A549 (cell line): ENCODE measurements around the gene ADGRL3. TPM values are rescaled to one million over a fixed set of nuclear protein-coding genes. Genes with fewer than 3 reads are reported as not detected.

ENCODE experiments used
- ATAC-seq, 2 experiments: fragments of 200-7000 bp in 1 of 2; fragments of >200 bp in 1 of 2; cut with Nextera tagmentation in 1 of 2; cut with Tn5 transposase in 1 of 2; 3 replicates each; pipeline versions ENCODE4 v1.8.0 to v1.9.1; 2018 to 2020; ENCODE audit warnings: mild to moderate bottlenecking in 1 of 2, moderate library complexity in 1 of 2
- CTCF ChIA-PET: fragments of 300-600 bp; sonication (Branson Sonifier 250); formaldehyde crosslinking; extraction: SDS; loops from one replicate; lab custom pipeline; 2021; ENCODE audit warnings: antibody characterized with exemption, inconsistent platforms; lab: Yijun Ruan, JAX
- POLR2A ChIA-PET: fragments of 350-600 bp; formaldehyde crosslinking; extraction: SDS; loops from one replicate; lab custom pipeline; 2021; ENCODE audit warnings: antibody characterized with exemption, inconsistent platforms; lab: Yijun Ruan, JAX
- DNase-seq, 2 experiments: peaks; one replicate each; pipeline versions ENCODE4 v3.0.0 to v3.0.0-alpha.2; 2011 to 2016; ENCODE audit warnings: low read depth in 1 of 2, low spot score in 1 of 2
- FAIRE-seq: peaks from 2 replicates; lab custom pipeline; 2011; peaks lifted over from hg19 to GRCh38; lab: Jason Lieb, UNC
- H3K27ac ChIP-seq, 2 experiments: fragments of >200 bp; sonication (Bioruptor Twin); formaldehyde crosslinking; 3 replicates each; pipeline ENCODE4 v1.5.1; 2016 to 2017
- H3K4me1 ChIP-seq: fragments of >200 bp; sonication (Bioruptor Twin); formaldehyde crosslinking; 3 replicates; pipeline ENCODE4 v1.6.1; 2016
- H3K4me2 ChIP-seq: fragments of >200 bp; sonication (Bioruptor Twin); formaldehyde crosslinking; 3 replicates; pipeline ENCODE4 v1.6.1; 2016
- H3K4me3 ChIP-seq: fragments of >200 bp; sonication (Bioruptor Twin); formaldehyde crosslinking; 3 replicates; pipeline ENCODE4 v1.5.1; 2016
- H3K9me3 ChIP-seq: fragments of >200 bp; sonication (Bioruptor Twin); formaldehyde crosslinking; 3 replicates; pipeline ENCODE4 v1.6.1; 2016
- BHLHE40 ChIP-seq: IDR thresholded peaks from 2 replicates; pipeline ENCODE4 v1.6.1; 2012; ENCODE audit warnings: low read depth, low read length, inconsistent platforms
- CBX2 ChIP-seq: fragments of 200-600 bp; sonication (generic); IDR thresholded peaks from 2 replicates; pipeline ENCODE4 v1.6.1; 2016; ENCODE audit warnings: low read depth, mild to moderate bottlenecking, borderline replicate concordance
- CHD2 ChIP-seq: fragments of 150-350 bp; IDR thresholded peaks from 2 replicates; pipeline ENCODE4 v1.6.1; 2014; ENCODE audit warnings: low read length; ENCODE audit not compliant: partially characterized antibody
- E2F6 ChIP-seq: IDR thresholded peaks from 2 replicates; pipeline ENCODE4 v1.6.1; 2012; ENCODE audit warnings: low read depth, borderline replicate concordance
- EHMT2 ChIP-seq: fragments of 200-600 bp; sonication (generic); IDR thresholded peaks from 2 replicates; pipeline ENCODE4 v1.6.1; 2016; ENCODE audit warnings: antibody characterized with exemption, low read depth, mild to moderate bottlenecking, moderate library complexity
- FOSL2 ChIP-seq, 2 experiments: fragments of 450-650 bp in 1 of 2; fragments of >200 bp in 1 of 2; sonication (Bioruptor Twin) in 1 of 2; formaldehyde crosslinking; IDR thresholded peaks; 2 replicates each; pipeline versions ENCODE4 v1.5.0 to v1.6.1; 2016 to 2020; ENCODE audit warnings: mild to moderate bottlenecking in 1 of 2, moderate library complexity in 1 of 2
- GATA3 ChIP-seq: IDR thresholded peaks from 2 replicates; pipeline ENCODE4 v1.6.1; 2012; ENCODE audit warnings: borderline replicate concordance
- HES2 ChIP-seq: fragments of >200 bp; sonication (Bioruptor Twin); formaldehyde crosslinking; IDR thresholded peaks from 2 replicates; pipeline ENCODE4 v1.6.1; 2016
- HOXB5 ChIP-seq: fragments of 250-450 bp; sonication (Bioruptor Pico); IDR thresholded peaks from 2 replicates; pipeline ENCODE4 v1.5.0; 2020; ENCODE audit warnings: mild to moderate bottlenecking, moderate library complexity
- KDM1A ChIP-seq: fragments of 200-600 bp; sonication (generic); IDR thresholded peaks from 2 replicates; pipeline ENCODE4 v1.6.1; 2016; ENCODE audit warnings: low read depth, mild to moderate bottlenecking
- NR3C1 ChIP-seq: fragments of >200 bp; sonication (Bioruptor Twin); formaldehyde crosslinking; IDR thresholded peaks from 3 replicates; pipeline ENCODE4 v1.6.1; 2017
- POLR2A ChIP-seq: IDR thresholded peaks from 2 replicates; pipeline ENCODE4 v1.6.1; 2012; ENCODE audit warnings: mild to moderate bottlenecking, low read length
- POLR2AphosphoS2 ChIP-seq: conservative IDR thresholded peaks from 2 replicates; pipeline ENCODE4 v1.6.1; 2012; ENCODE audit warnings: low read length, improper control_type of control experiment, inconsistent platforms
- RAD21 ChIP-seq, 2 experiments: fragments of >200 bp in 1 of 2; sonication (Bioruptor Twin) in 1 of 2; formaldehyde crosslinking in 1 of 2; IDR thresholded peaks in 1 of 2; conservative IDR thresholded peaks in 1 of 2; 2 replicates in 1 of 2; 3 replicates in 1 of 2; pipeline ENCODE4 v1.6.1; 2012 to 2018; ENCODE audit warnings: inconsistent platforms in 1 of 2
- SMC3 ChIP-seq: fragments of >200 bp; sonication (Bioruptor Twin); formaldehyde crosslinking; IDR thresholded peaks from 3 replicates; pipeline ENCODE4 v1.6.1; 2018; ENCODE audit warnings: inconsistent platforms
- TFCP2L1 ChIP-seq: fragments of 250-450 bp; sonication (Bioruptor Pico); IDR thresholded peaks from 2 replicates; pipeline ENCODE4 v1.5.0; 2021; ENCODE audit warnings: mild to moderate bottlenecking
- USF2 ChIP-seq: fragments of 450-650 bp; IDR thresholded peaks from 2 replicates; pipeline ENCODE4 v1.6.1; 2014; ENCODE audit warnings: antibody characterized with exemption
- ZFP36 ChIP-seq: fragments of 450-650 bp; IDR thresholded peaks from 2 replicates; pipeline ENCODE4 v1.6.1; 2014; ENCODE audit warnings: borderline replicate concordance; ENCODE audit not compliant: partially characterized antibody
- ZNF302 ChIP-seq: fragments of 250-450 bp; sonication (Bioruptor Pico); IDR thresholded peaks from 2 replicates; pipeline ENCODE4 v1.9.0; 2021; ENCODE audit warnings: inconsistent platforms, mild to moderate bottlenecking, moderate library complexity
- WGBS: methylation state at CpG from one replicate; pipeline ENCODE4 v1.1.6; 2017; ENCODE audit errors: missing lambda C conversion rate; 5-methylcytosine and 5-hydroxymethylcytosine counted together
- polyA plus RNA-seq, 4 experiments: library from polyadenylated mRNA; depleted of rRNA in 3 of 4; stranded (reverse); fragments of >200 nt; fragmentation: RNase III in 1 of 4; extraction: RNeasy Plus Mini Kit Qiagen cat#74134 plus additional on column Dnase treatment in 1 of 4; gene quantifications; 2 replicates in 3 of 4; 3 replicates in 1 of 4; pipeline ENCODE4 v1.2.3, GENCODE V29; 2011 to 2017

The ADGRL3 gene
- polyA plus RNA-seq, 2 of the 4 experiments (the other 2 are of a cell fraction): 0.05 to 0.12 TPM

GRCh38 chr4:61541459-61541858 is 341.3 kb downstream of the ADGRL3 start:
- DNase-seq: no peak
- POLR2A ChIA-PET: no interaction called here

GRCh38 chr4:61543976-61544375 is 343.9 kb downstream of the ADGRL3 start:
- ChIA-PET POLR2A (no interaction called here), CTCF (no interaction called here)
- no peak for ATAC-seq

More at GRCh38 chr4:61541459-61541858, 341.3 kb downstream of the ADGRL3 start:
- no peak overlapping the region for H3K4me3 ChIP-seq
- no peak for ATAC-seq
- no peak overlapping the region for H3K4me2 ChIP-seq
- H3K9me3 ChIP-seq: no peaks in the 10 kb centered on the region
- 46% methylated on average over 2 of the region's 2 CpGs for WGBS
- no peaks in the 10 kb centered on the region for H3K4me1 ChIP-seq
- no peak overlapping the region for H3K27ac ChIP-seq
- no peak for FAIRE-seq
- CTCF ChIA-PET: no interaction called here
- TF ChIP-seq KDM1A: no peak
- TF ChIP-seq, all 56 proteins: peak for 0

GRCh38 chr4:61545902-61546480 is 345.9 kb downstream of the ADGRL3 start:
- Histone ChIP-seq H3K4me2 (no peak overlapping the region), H3K4me1 (no peaks in the 10 kb centered on the region), H3K4me3 (no peak overlapping the region), H3K27ac (no peak overlapping the region), H3K9me3 (no peaks in the 10 kb centered on the region)
- WGBS: 71% methylated on average over 3 of the region's 3 CpGs
- DNase-seq: no peak
- ATAC-seq: no peak
- CTCF ChIA-PET: no interaction called here
- TF ChIP-seq E2F6: no peak
- TF ChIP-seq EHMT2: no peak
- TF ChIP-seq RAD21 (conservative IDR thresholded peaks at IDR 0.05 in 1 of 2, IDR thresholded peaks at IDR 0.05 in 1 of 2): no peak
- TF ChIP-seq HOXB5 (CRISPR knock-in tag): no peak
- no peak for TF ChIP-seq KDM1A
- no peak for TF ChIP-seq POLR2AphosphoS2
- no peak for TF ChIP-seq FOSL2 (IDR thresholded peaks at IDR 0.05)
- no peak for TF ChIP-seq FOSL2 (CRISPR knock-in tag; IDR thresholded peaks at IDR 0.05)
- TF ChIP-seq ZNF302 (CRISPR knock-in tag): no peak
- no peak for TF ChIP-seq HES2
- no peak for TF ChIP-seq ZFP36
- TF ChIP-seq TFCP2L1 (CRISPR knock-in tag): no peak
- no peak for TF ChIP-seq CHD2
- TF ChIP-seq GATA3: no peak
- FAIRE-seq: no peak
- POLR2A ChIA-PET: no interaction called here

More at GRCh38 chr4:61543976-61544375, 343.9 kb downstream of the ADGRL3 start:
- Histone ChIP-seq H3K4me2 (no peak overlapping the region), H3K4me3 (no peak overlapping the region), H3K27ac (no peak overlapping the region), H3K9me3 (no peaks in the 10 kb centered on the region), H3K4me1 (no peaks in the 10 kb centered on the region)
- 33% methylated on average over 3 of the region's 3 CpGs for WGBS
- DNase-seq: no peak
- TF ChIP-seq CBX2 (no peak), EHMT2 (no peak), NR3C1 (no peak), USF2 (no peak)
- no peak for FAIRE-seq

GRCh38 chr4:61549336-61549735 is 349.2 kb downstream of the ADGRL3 start:
- Histone ChIP-seq H3K4me1 (no peaks in the 10 kb centered on the region), H3K27ac (no peak overlapping the region), H3K9me3 (no peaks in the 10 kb centered on the region), H3K4me3 (no peak overlapping the region), H3K4me2 (no peak overlapping the region)
- 57% methylated on average over 2 of the region's 2 CpGs for WGBS
- DNase-seq (no peak), FAIRE-seq (no peak), ATAC-seq (no peak)
- CTCF ChIA-PET: no interaction called here
- POLR2A ChIA-PET: no interaction called here
- no peak for TF ChIP-seq SMC3
- TF ChIP-seq POLR2A: no peak
- TF ChIP-seq BHLHE40: no peak
- TF ChIP-seq, all 56 proteins: peak for 0
